Astrocyte (in vitro differentiated cells and primary cell): ENCODE measurements around the gene SPNS3. TPM values are rescaled to one million over a fixed set of nuclear protein-coding genes. Genes with fewer than 3 reads are reported as not detected.

ENCODE experiments used
- DNase-seq: peaks from one replicate; pipeline ENCODE4 v3.0.0-alpha.2; 2010; ENCODE audit warnings: low read depth
- FAIRE-seq: peaks from 2 replicates; lab custom pipeline; 2011; peaks lifted over from hg19 to GRCh38; lab: Jason Lieb, UNC
- H2AFZ ChIP-seq: 2 replicates; pipeline ENCODE4 v1.6.0; 2012; ENCODE audit warnings: low read depth, low read length, inconsistent platforms
- H3K27ac ChIP-seq: 2 replicates; pipeline ENCODE4 v1.5.1; 2011; ENCODE audit warnings: low read depth, low read length, inconsistent platforms
- H3K27me3 ChIP-seq: 2 replicates; pipeline ENCODE4 v1.6.0; 2011; ENCODE audit warnings: low read length, inconsistent platforms; ENCODE audit not compliant: insufficient read depth
- H3K36me3 ChIP-seq: 2 replicates; pipeline ENCODE4 v1.5.1; 2011; ENCODE audit warnings: low read length, inconsistent platforms; ENCODE audit not compliant: insufficient read depth
- H3K4me1 ChIP-seq: 2 replicates; pipeline ENCODE4 v1.5.1; 2011; ENCODE audit warnings: low read length, inconsistent platforms; ENCODE audit not compliant: insufficient read depth
- H3K4me2 ChIP-seq: 2 replicates; pipeline ENCODE4 v1.6.0; 2012; ENCODE audit warnings: low read length, inconsistent platforms
- H3K4me3 ChIP-seq: 2 replicates; pipeline ENCODE4 v1.5.1; 2011; ENCODE audit warnings: low read depth, mild to moderate bottlenecking, low read length, inconsistent platforms; ENCODE audit not compliant: insufficient read depth
- H3K79me2 ChIP-seq: 2 replicates; pipeline ENCODE4 v1.6.0; 2012; ENCODE audit warnings: mild to moderate bottlenecking, low read length, inconsistent platforms; ENCODE audit not compliant: insufficient read depth
- H3K9ac ChIP-seq: 2 replicates; pipeline ENCODE4 v1.6.0; 2012; ENCODE audit warnings: mild to moderate bottlenecking, low read length, inconsistent platforms
- H3K9me3 ChIP-seq: 2 replicates; pipeline ENCODE4 v1.5.1; 2012; ENCODE audit warnings: low read depth, mild to moderate bottlenecking, low read length, inconsistent platforms; ENCODE audit not compliant: insufficient read depth
- H4K20me1 ChIP-seq: 2 replicates; pipeline ENCODE4 v1.6.0; 2012; ENCODE audit warnings: low read length, inconsistent platforms; ENCODE audit not compliant: insufficient read depth
- H3K27ac Mint-ChIP-seq: one replicate; pipeline ENCODE4 v1.8.0; 2021; ENCODE audit warnings: mild to moderate bottlenecking, mixed read lengths; ENCODE audit not compliant: unreplicated experiment
- H3K27me3 Mint-ChIP-seq: one replicate; pipeline ENCODE4 v1.8.0; 2021; ENCODE audit warnings: low read depth, mixed read lengths; ENCODE audit not compliant: unreplicated experiment
- H3K36me3 Mint-ChIP-seq: one replicate; pipeline ENCODE4 v1.8.0; 2021; ENCODE audit warnings: low read depth, mixed read lengths; ENCODE audit not compliant: unreplicated experiment
- H3K4me1 Mint-ChIP-seq: one replicate; pipeline ENCODE4 v1.8.0; 2021; ENCODE audit warnings: low read depth, mixed read lengths; ENCODE audit not compliant: unreplicated experiment
- H3K4me3 Mint-ChIP-seq: one replicate; pipeline ENCODE4 v1.8.0; 2021; ENCODE audit warnings: mild to moderate bottlenecking, moderate library complexity, mixed read lengths; ENCODE audit not compliant: unreplicated experiment
- H3K9me3 Mint-ChIP-seq: one replicate; pipeline ENCODE4 v1.8.0; 2021; ENCODE audit warnings: mild to moderate bottlenecking, mixed read lengths; ENCODE audit not compliant: unreplicated experiment
- CTCF ChIP-seq: IDR thresholded peaks from 2 replicates; pipeline ENCODE4 v1.5.1; 2011; ENCODE audit warnings: low read depth, mild to moderate bottlenecking, inconsistent platforms, low read length, moderate library complexity; ENCODE audit not compliant: insufficient read depth
- EZH2 ChIP-seq: IDR thresholded peaks from 2 replicates; pipeline ENCODE4 v1.6.1; 2012; ENCODE audit warnings: mild to moderate bottlenecking, low read length, inconsistent platforms; ENCODE audit not compliant: insufficient read depth
- total RNA-seq: library from RNA; stranded (reverse); gene quantifications from 2 replicates; pipeline ENCODE4 v1.2.1, GENCODE V29; 2021

The SPNS3 gene
- total RNA-seq, 1 donor from 2014 or later: not detected

- H3K4me2 ChIP-seq: no peak overlapping the region
- Mint-ChIP-seq H3K27me3 (peaks cover 18% of the 10 kb centered on the region), H3K9me3 (no peaks in the 10 kb centered on the region), H3K36me3 (no peaks in the 10 kb centered on the region), H3K27ac (no peak overlapping the region), H3K4me1 (peaks cover 2% of the 10 kb centered on the region), H3K4me3 (no peak overlapping the region)
- H3K9ac ChIP-seq: no peak overlapping the region
- no peak overlapping the region for H3K27ac ChIP-seq
- H3K27me3 ChIP-seq: no peaks in the 10 kb centered on the region
- no peak for TF ChIP-seq EZH2
- no peak for TF ChIP-seq CTCF
- peaks cover 15% of the 10 kb centered on the region for H4K20me1 ChIP-seq
- H3K9me3 ChIP-seq: no peaks in the 10 kb centered on the region
- H3K79me2 ChIP-seq: no peaks in the 10 kb centered on the region
- DNase-seq (no peak), FAIRE-seq (no peak)
- H3K4me1 ChIP-seq: peaks cover 3% of the 10 kb centered on the region
- no peak overlapping the region for H3K4me3 ChIP-seq
- H2AFZ ChIP-seq: no peak overlapping the region
- no peaks in the 10 kb centered on the region for H3K36me3 ChIP-seq
These were observed 100.8 kb downstream of the SPNS3 start for GRCh38 chr17:4534515-4534914.

- FAIRE-seq: no peak
- Histone ChIP-seq H4K20me1 (peaks cover 15% of the 10 kb centered on the region), H3K36me3 (no peaks in the 10 kb centered on the region), H3K79me2 (no peaks in the 10 kb centered on the region), H3K4me2 (no peak overlapping the region), H3K4me3 (no peak overlapping the region), H3K27ac (no peak overlapping the region), H3K9me3 (no peaks in the 10 kb centered on the region), H3K9ac (no peak overlapping the region), H2AFZ (no peak overlapping the region), H3K4me1 (peaks cover 3% of the 10 kb centered on the region), H3K27me3 (no peaks in the 10 kb centered on the region)
- Mint-ChIP-seq H3K4me3 (no peak overlapping the region), H3K27me3 (peaks cover 16% of the 10 kb centered on the region), H3K9me3 (no peaks in the 10 kb centered on the region), H3K27ac (peak overlapping the region; percentile 69), H3K4me1 (peaks cover 2% of the 10 kb centered on the region), H3K36me3 (no peaks in the 10 kb centered on the region)
- TF ChIP-seq EZH2 (no peak), CTCF (no peak)
- DNase-seq: no peak
These were observed 101.4 kb downstream of the SPNS3 start for GRCh38 chr17:4534928-4535666.

- FAIRE-seq (no peak), DNase-seq (no peak)
- no peak overlapping the region for H3K4me3 ChIP-seq
- Mint-ChIP-seq H3K9me3 (no peaks in the 10 kb centered on the region), H3K27me3 (peaks cover 13% of the 10 kb centered on the region), H3K27ac (peak overlapping the region; percentile 69), H3K4me1 (peaks cover 2% of the 10 kb centered on the region), H3K36me3 (no peaks in the 10 kb centered on the region), H3K4me3 (no peak overlapping the region)
- H3K4me1 ChIP-seq: peaks cover 3% of the 10 kb centered on the region
- H3K9me3 ChIP-seq: no peaks in the 10 kb centered on the region
- TF ChIP-seq EZH2 (no peak), CTCF (no peak)
- H3K27me3 ChIP-seq: no peaks in the 10 kb centered on the region
- peaks cover 15% of the 10 kb centered on the region for H4K20me1 ChIP-seq
- no peak overlapping the region for H2AFZ ChIP-seq
- H3K4me2 ChIP-seq: no peak overlapping the region
- no peak overlapping the region for H3K9ac ChIP-seq
- no peak overlapping the region for H3K27ac ChIP-seq
- H3K36me3 ChIP-seq: no peaks in the 10 kb centered on the region
- H3K79me2 ChIP-seq: no peaks in the 10 kb centered on the region
These were observed 102.0 kb downstream of the SPNS3 start for GRCh38 chr17:4535667-4536258.
